Lower leg skin (tissue), 4 donors: Measurements from ENCODE around the gene STUM. TPM values are rescaled to one million over a fixed set of nuclear protein-coding genes. Genes with fewer than 3 reads are reported as not detected.
A peak's percentile ranks its signal among the peaks of the same experiment; 100 is the strongest.

ENCODE experiments used
- DNase-seq, 2 donors: peaks; one replicate each; pipeline ENCODE4 v3.0.0-alpha.2; 2019; ENCODE audit warnings: low spot score in 2 of 2
- H3K4me3 ChIP-seq: fragments of 200-600 bp; sonication (generic); 2 replicates; pipeline ENCODE4 v1.5.1; 2017; ENCODE audit warnings: mild to moderate bottlenecking, low read depth; ENCODE audit not compliant: poor library complexity, severe bottlenecking
- CTCF ChIP-seq, 3 donors: fragments of 450-650 bp; IDR thresholded peaks; one replicate each; pipeline ENCODE4 v1.5.1; 2016; ENCODE audit warnings: antibody characterized with exemption in 3 of 3, mild to moderate bottlenecking in 3 of 3, moderate library complexity in 2 of 3
- POLR2A ChIP-seq, 2 donors: fragments of 450-650 bp; IDR thresholded peaks; one replicate each; pipeline ENCODE4 v1.6.1; 2016 to 2017; ENCODE audit warnings: antibody characterized with exemption in 2 of 2, mild to moderate bottlenecking in 1 of 2, moderate library complexity in 1 of 2
- WGBS, 2 donors: methylation state at CpG; one replicate each; pipeline ENCODE4 v1.1.5; 2018; 5-methylcytosine and 5-hydroxymethylcytosine counted together
- intact Hi-C: fragments of 100-400 bp; cut with DNase I; formaldehyde crosslinking; loops from one replicate; pipeline ENCODE4 v1.15.0; 2023; ENCODE audit warnings: low total_unique reads
- total RNA-seq, 4 donors: library from RNA; depleted of rRNA; stranded (reverse); fragments of >200 nt; gene quantifications; one replicate each; pipeline ENCODE4 v1.1.0, GENCODE V29; 2016

STUM gene
- total RNA-seq, 4 donors from 2014 or later, result 1.0 to 6.6 (median 3.4) TPM

DNA sequence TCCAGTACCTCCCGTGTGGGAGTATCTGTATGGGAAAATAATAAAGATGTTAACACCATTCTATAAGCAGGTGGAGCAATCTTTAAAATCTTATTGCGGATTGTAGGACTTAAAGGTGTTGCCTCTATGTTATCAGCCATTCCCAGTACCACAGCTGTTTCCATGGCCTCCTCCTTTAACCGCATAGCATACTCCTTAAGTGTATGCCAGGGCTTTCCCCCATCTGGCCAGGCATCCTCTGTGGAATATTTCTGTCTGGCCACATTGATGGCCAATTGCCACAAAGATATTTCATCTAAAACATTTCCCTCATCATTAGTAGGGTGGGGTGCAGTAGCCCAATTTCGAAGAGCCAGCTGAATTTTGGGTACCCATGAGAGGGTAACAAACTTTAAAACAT is 7.3 kb upstream of the STUM start:
- 87 to 90% methylated on average over 4 of the region's 4 CpGs for WGBS, 2 donors
- no peak for DNase-seq
- TF ChIP-seq CTCF (IDR thresholded peaks at IDR 0.05) (no peak), POLR2A (IDR thresholded peaks at IDR 0.05) (no peak)
- H3K4me3 ChIP-seq, result no peak overlapping the region
- intact Hi-C loops, result no loop called here

DNA sequence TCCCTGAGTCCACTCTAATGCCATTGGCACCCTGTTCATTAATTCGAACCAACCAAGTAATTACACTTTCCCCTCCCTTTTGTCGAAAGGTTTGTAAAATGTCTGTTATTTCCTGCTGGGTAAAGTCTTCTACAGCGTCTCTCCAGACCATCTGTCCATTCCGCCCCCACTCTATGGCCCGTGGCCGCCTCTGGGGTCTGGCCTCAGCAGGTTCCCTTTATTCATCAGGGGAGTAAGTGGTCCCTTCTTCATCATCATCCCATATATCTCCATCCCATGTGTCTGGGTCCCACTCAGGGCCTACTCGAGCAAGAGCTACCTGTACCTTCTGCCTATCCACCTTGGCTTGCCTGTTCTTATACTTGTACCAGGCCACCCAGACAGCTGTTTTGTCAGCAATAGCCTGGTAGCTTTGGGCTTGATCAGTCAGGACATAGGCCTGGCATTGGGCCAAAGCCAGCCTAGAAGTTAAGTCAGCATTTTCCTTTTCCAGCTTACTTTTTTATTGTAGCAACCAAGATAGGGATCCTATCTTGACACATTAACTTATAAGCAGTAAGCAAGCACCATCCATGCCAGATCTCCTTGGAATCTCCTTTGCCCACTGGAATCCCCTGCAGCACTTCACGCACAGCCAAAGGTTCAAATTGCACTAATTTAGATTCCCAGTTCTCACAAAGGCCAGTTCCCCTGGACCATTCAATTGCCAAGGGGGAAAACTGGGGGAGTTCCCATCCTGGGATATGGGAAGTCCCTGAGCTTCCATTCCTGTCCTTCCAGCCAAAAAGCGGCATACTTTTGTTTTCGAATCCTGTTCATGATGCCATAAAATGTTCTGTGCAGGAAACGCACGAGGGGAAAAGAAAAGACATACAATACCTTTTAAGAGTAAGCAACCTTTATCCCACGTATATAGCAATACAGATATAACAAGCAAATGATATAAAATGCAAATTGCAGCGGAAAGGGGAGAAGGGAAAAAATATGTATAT is 6.6 kb upstream of the STUM start:
- H3K4me3 ChIP-seq, result no peak overlapping the region
- intact Hi-C loops, result no loop called here
- no peak for TF ChIP-seq POLR2A (IDR thresholded peaks at IDR 0.05)
- no peak for TF ChIP-seq CTCF (IDR thresholded peaks at IDR 0.05)
- 65 to 68% methylated on average over 14 of the region's 14 CpGs for WGBS, 2 donors
- no peak for DNase-seq

DNA sequence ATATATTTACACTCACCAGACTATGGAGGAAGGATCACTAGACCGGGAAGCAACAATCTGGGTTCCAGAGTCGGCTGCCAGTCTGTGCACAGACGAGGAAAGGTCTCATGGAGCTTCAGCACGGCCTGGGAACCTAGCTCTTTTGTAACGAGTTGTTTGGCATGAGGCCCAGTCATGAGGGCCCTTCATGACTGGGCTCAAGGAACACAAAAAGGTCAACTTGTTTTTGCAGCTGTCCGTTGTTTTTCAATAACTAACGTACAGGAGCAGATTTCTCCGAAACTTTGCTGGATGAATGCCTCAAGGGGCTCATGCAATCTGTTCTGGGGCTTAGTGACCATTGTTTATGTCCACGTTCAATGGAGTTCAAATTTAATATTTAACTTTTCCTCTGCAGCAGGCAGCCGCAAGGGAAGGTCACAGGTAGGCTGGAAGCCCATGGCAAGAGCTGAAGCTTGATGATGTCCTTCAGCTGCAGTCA is 5.9 kb upstream of the STUM start:
- no peak for DNase-seq
- TF ChIP-seq CTCF (IDR thresholded peaks at IDR 0.05) (no peak), POLR2A (IDR thresholded peaks at IDR 0.05) (no peak)
- WGBS, 2 donors, result 61 to 70% methylated on average over 10 of the region's 10 CpGs
- no peak overlapping the region for H3K4me3 ChIP-seq
- intact Hi-C loops, result no loop called here

- TF ChIP-seq POLR2A (IDR thresholded peaks at IDR 0.05), result no peak
- no peak for TF ChIP-seq CTCF (IDR thresholded peaks at IDR 0.05)
- DNase-seq, result peak in 1 of 2 donors; percentile 44
- H3K4me3 ChIP-seq, result no peak overlapping the region
- 67% methylated on average over 5 of the region's 5 CpGs for WGBS, 2 donors
- intact Hi-C loops, result no loop called here
Measured at GRCh38 chr1:226545836-226546596, 2.5 kb upstream of the STUM start.

- TF ChIP-seq POLR2A (IDR thresholded peaks at IDR 0.05) (no peak), CTCF (IDR thresholded peaks at IDR 0.05) (no peak)
- no peak for DNase-seq
- 84 to 90% methylated on average over 4 of the region's 4 CpGs for WGBS, 2 donors
- intact Hi-C loops, result no loop called here
- no peak overlapping the region for H3K4me3 ChIP-seq
Measured at GRCh38 chr1:226546926-226547325, 1.6 kb upstream of the STUM start.
